Mesenteric fat pad (tissue), 1 donor: ENCODE measurements around the gene RFXANK. TPM values are rescaled to one million over a fixed set of nuclear protein-coding genes. Genes with fewer than 3 reads are reported as not detected.
"Not testable (repeated sequence)": the region's sequence is repeated elsewhere in the genome, so short reads cannot be mapped to it uniquely, and the experiment has no call there.

Experiments used
- DNase-seq: peaks from one replicate; pipeline ENCODE4 v3.0.0-alpha.2; 2020; ENCODE audit warnings: low spot score
- long read RNA-seq: library from polyadenylated mRNA; unstranded; transcript quantifications from one replicate; pipeline ENCODE4 v2.0.0, GENCODE V29; 2020
- total RNA-seq: library from RNA; stranded (reverse); fragmentation: NEBNext Ultra II Directional; extraction: Animal tissue kit (Norgen Biotek cat#: 25700); gene quantifications from one replicate; pipeline ENCODE4 v1.2.1, GENCODE V29; 2021
- donor health status: DM: yes; HTN: yes; CAD: no.

RFXANK gene
- total RNA-seq: 51.1 TPM
- long read RNA-seq, transcript RFXANK-203 (9 exons, 1,212 nt): major isoform, 5 of 41 reads
- long read RNA-seq, partial matches to known transcripts: 21 of 41 reads
- long read RNA-seq, other reads (novel, unspliced or antisense): 12 of 41 reads

GRCh38 chr19:19192078-19192882 lies at the start of gene RFXANK, which contains the start of gene BORCS8:
TSS of gene RFXANK (plus strand) at chr19:19192258. CDS start at chr19:19193947, 1,689 bp downstream.
TSS of gene BORCS8 (minus strand) at chr19:19192152. CDS start at chr19:19192117, 35 bp downstream.
- DNase-seq: peak; percentile 99

DNA sequence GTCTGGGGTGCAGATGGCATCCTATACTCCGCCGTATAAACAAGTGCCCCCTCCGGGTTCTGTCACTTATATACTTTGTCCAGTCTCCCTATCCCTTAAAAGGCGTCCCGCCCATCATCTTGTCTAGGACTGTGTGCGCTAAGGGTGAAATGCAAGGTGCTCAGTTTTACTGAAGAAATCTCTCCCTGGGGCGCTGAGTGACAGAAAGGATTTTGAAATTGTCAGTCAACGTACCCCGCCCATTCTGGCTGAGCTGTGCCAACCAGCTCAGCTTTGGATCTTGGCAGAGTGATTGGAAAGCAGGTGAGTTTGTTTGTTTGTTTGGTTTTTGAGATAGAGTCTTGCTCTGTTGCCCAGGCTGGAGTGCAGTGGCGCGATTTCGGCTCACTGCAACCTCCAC lies 49.7 kb upstream of the RFXANK start:
- no peak for DNase-seq

DNA sequence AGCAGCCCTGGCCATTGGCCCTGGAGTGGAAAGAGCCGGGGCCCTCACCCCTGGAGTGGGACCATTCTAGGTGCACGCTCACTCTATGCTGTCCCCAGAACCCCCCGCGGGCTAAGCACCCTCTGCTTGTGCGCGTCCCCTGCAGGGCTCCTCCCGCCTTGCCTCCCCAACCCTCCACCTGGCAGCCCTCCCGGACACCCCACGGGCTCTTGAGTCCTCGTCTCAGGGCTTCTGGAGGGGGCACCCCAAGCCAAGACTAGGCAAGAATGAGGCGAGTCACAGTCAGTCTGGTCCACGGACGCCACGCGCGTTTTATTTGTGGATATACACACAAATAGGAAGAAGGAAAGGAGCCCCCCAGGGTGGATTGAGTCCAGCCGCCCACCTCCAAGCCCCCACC lies 46.8 kb upstream of the RFXANK start:
- no peak for DNase-seq

DNA sequence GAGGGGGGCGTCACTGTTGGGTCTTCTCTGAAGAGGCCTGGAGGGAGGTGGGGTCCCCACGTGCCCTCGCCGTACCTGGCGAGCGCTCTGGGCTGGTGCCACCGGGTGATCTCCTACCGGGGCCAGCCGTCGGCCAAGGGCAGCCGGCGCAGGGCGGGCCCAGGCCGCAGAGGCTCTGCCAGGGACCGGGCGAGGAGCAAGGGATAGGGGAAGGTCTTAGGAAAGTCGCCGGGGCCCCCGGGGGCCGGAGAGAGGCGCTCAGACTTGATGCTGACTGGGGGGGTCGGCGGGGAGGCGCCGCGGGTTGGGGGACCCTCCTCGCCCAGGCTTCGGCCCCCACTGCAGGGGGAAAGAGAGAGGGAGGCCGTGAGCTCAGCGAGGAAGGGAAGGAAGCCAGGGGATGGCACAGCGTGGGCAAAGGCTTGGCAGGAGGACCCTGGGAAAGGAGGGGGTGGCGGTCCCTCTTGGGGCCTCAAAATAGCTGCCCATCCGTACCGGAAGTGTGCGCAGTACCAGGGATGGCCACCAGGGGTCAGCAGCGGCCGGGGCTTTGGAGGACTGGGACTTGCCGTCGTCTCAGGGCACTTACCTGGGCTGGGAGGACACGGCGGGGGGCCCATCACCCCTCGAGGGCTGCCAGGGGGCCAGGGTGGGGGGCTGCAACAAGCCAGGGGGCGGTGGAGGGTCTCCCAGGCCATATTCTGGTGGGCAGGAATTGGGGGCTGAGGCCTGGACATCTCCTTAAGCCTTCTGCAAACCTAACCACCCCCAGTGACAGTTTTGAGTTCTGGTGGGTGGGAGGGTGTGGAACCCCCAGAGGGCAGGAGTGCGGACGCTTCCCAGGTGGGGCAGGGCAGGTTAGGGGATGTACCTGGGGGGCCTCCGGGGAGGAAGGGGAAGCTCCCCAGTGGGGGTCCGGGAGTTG lies 46.1 kb upstream of the RFXANK start:
- peak; percentile 92 for DNase-seq

DNA sequence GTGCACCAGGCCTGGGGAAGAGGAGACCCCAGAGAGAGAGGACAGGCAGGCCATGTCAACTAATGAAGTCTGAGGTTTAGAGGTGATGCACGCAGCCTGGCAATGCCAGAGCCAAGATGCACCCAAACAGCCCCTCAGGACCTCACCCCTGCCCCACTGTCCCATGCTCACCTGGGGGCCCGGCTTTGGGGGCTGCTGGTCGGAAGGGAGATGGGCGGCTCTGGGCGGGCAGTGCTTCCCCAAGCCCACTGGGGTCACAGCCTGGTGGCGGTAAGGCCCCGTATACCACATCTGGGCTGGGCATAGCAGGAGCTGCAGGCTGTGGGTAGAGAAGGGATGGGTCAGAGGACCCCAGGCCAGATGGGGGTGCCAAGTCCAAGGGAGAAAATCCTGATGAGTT lies 45.2 kb upstream of the RFXANK start:
- no peak for DNase-seq

DNA sequence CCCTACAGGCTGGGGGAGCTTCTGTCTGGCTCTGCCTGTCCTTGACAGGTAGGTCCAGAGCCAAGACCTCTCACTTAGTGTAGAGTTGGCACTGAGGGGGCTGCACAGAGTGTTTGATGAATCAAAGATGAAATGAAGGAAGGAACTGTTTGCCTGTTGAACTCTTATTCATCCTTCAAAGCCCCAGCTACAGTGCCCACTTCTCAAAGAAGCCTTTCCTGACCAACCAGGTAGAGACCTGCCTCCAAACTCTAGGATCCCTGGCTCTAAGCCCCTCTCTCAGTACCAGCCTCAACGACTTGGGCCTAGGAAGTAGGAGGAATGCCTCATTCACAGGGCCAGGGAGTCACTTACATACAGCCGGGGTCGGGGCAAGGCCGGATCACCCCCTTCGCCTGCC lies 44.7 kb upstream of the RFXANK start:
- no peak for DNase-seq

DNA sequence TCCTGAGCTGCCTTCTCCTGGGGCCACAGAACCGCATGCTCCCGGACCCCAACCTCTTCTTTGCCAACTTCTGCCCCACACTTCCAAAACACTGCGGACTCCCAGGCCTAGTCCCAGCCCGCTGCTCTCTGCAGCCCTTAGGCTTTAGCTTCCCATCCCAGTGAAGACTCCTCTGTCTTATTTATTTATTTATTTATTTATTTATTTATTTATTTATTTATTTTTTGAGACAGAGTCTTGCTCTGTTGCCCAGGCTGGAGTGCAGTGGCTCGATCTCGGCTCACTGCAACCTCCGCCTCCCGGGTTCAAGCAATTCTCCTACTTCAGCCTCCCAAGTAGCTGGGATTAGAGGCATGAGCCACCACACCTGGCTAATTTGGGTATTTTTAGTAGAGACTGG lies 43.6 kb upstream of the RFXANK start:
- not testable (repeated sequence) for DNase-seq

GRCh38 chr19:19149435-19149834 lies 42.6 kb upstream of the RFXANK start:
- no peak for DNase-seq

DNA sequence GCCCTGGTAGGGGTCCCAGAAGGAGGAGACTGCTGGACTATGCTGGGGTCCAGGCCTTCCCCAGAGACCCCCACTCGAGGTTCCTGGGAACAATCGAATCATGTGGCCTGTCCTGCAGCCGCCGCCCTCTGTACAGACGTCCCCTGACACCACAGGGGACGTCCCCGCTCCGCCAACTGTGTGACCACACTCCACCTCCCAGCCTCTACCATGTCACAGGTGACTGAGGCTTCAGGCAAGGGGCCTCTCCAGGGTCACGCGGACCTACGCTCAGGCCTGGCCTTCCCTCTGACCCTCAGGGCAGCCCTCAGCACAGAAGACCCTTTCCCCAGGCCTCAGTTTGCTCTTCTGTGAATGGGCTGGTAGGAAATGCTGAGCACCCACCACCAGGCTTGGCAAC lies 40.6 kb upstream of the RFXANK start:
- no peak for DNase-seq

- no peak for DNase-seq
Measured at GRCh38 chr19:19152668-19153384, 39.2 kb upstream of the RFXANK start.

- no peak for DNase-seq
Measured at GRCh38 chr19:19154768-19155494, 37.1 kb upstream of the RFXANK start.

DNA sequence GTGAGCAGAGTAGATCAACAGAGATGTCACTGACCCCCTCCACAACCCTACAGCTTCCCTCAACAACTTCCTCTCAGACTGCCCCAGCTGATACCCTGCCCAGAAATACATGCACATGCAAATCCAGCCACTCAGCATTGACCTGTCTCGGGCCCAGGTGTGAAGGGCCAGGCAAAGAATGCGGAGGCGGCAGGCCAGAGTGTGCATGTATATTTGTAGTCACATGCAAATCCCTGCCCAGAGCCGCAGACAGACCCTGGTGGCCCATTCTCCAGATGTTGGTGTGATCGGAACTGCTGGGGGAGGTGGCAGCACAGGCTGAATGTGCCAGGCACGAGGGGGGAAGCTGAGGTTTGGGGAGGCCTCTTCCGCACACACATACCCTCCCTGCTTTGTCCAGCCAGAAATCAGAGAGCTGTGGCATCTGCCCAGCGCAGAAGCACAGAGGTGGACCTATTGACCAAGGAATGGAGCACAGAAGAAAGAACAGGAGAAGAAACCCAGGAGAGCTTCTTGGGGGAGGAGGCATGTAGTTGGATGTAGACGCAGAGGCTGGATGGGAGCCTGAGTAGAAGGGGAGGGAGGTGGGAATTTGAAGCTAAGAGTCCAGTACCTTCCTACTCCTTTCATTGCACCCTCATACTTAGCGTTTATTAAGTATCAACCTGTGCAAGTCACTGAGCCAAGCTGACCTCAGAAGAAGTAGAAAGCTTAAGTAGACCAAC lies 36.4 kb upstream of the RFXANK start:
- DNase-seq: no peak

- DNase-seq: no peak
Measured at GRCh38 chr19:19157808-19158207, 34.2 kb upstream of the RFXANK start.

DNA sequence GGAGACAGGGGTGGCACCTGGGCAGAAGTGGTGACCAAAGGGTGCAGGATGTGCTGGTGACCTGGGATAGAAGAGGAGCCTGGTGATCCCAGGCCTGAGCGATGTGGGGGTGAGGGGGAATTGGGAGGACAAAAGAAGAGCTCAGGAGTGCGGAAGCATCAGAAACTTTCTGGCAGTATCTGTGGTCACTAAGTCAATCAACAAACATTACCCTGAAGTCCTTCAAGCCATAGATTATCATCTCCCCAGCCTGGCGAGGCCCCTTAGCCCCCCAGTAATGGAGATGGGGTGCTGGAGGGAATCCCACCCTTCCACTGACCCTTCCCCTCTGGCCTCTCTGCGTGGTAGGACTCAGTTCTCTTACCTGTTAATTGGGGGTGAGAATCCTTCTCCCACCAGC lies 32.5 kb upstream of the RFXANK start:
- DNase-seq: no peak

DNA sequence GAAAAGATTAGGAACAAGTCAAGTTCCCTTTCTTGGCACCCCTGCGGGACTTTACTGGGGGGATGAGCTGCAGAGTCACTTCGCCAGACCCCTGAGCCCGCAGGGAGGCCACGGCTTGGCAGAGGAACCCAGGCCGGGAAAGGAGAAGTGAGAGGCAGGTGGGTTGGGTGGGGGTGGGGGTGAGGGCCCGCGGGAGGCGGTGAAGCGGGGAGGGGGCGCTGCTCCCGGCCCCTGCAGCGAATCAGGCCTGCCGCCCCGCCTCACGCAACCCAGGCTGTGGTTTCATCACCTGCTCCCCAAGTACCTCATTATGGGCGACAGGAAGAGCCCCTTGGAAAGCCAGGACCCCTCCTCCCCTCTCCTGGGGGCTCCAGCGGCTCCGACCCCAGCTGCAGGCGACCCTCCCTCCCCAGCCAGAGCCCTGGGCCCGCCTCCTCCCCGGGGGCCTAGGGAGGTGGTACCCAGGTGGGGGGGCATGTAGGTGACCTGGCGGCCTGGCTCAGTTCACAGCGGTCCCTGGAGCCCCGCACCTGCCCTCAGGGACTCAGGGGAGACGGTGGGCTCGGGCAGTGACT lies 31.5 kb upstream of the RFXANK start:
- DNase-seq: no peak

GRCh38 chr19:19162495-19162894 lies 29.6 kb upstream of the RFXANK start:
- DNase-seq: no peak

- no peak for DNase-seq
Measured at GRCh38 chr19:19165396-19165795, 26.7 kb upstream of the RFXANK start.

DNA sequence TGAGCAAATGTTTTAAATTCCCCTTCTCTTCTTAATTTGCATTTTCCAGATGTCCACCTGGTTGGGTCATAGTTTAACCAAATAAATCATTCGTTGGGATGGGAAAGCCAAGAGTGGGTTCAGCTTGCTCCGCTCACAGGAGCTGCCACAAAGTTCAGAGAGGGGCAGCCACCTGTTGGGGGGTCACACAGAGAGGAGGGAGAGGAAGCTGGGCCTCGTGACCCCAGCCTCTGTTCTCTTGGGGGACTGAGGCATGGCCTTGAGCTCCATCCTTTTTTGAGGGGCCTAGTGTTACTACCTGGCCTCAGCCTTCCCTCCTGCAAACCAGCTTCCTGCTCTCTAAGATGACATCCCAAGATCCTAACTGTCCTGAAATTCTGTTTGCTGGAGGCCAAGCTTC lies 24.4 kb upstream of the RFXANK start:
- DNase-seq: no peak

DNA sequence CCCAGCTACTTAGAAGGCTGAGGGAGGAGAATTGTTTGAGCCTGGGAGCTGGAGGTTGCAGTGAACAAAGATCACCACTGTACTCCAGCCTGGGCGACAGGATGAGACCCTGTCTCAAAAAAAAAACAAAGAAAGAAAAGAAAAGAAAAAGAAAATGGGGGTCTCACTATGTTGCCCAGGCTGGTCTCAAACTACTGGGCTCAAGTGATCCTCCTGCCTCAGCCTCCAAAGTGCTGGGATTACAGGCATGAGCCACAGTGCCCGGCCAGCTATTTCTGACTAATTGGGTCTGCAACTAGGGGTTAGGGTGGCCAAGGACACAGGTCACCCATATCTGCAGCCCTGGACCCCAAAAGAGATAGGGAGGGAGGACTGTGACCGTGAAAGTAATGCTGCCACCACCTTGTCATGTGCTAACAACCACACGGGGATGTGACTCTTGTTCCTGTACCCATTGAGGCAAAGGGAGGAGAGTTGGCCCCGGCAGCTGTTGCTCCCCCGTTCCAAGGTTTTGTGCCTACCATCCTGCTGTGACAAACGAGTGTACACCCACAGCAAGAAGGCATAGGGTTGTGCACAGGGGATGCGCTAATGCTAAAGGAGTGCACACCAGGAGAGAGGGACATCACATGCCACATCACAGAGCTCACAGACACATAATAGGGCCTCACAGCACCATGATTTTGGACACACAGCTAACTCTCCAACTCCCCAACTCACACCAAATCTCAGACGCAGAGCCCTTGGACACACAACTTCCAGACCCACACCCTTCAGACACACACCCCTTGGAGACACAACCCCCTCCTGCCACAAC lies 22.6 kb upstream of the RFXANK start:
- DNase-seq: no peak
